Measurements from ENCODE around the gene AP3S2. TPM values are rescaled to one million over a fixed set of nuclear protein-coding genes. Genes with fewer than 3 reads are reported as not detected.

Gene AP3S2
- polyA plus RNA-seq, 3 donors = 30.8 to 41.2 (median 32.4) TPM

- no peak overlapping the region for H3K4me3 Mint-ChIP-seq
- no peak overlapping the region for H3K4me3 ChIP-seq (replicated peaks in 1 of 3; ENCODE audit: low read depth in 2 of 3, low read length in 3 of 3)
Observed at GRCh38 chr15:89900849-89901248, 7.1 kb upstream of the AP3S2 start.

GRCh38 chr15:89899951-89900567, 6.3 kb upstream of the AP3S2 start:
- Histone ChIP-seq H3K9me3 (replicated peaks in 1 of 2; ENCODE audit: control insufficient read depth in 1 of 2, insufficient read depth in 1 of 2, low read length in 2 of 2) (no peaks in the 10 kb centered on the region), H3K27ac (ENCODE audit: low read depth in 1 of 2, low read length in 2 of 2) (peak overlapping the region in 1 of 2 donors; percentile 2), H3K79me2 (ENCODE audit: insufficient read depth, low read length) (no peaks in the 10 kb centered on the region), H3K9ac (ENCODE audit: insufficient read depth, low read length, poor library complexity, severe bottlenecking) (no peak overlapping the region), H3K36me3 (replicated peaks in 1 of 2; ENCODE audit: control insufficient read depth in 1 of 2, insufficient read depth in 2 of 2, low read length in 2 of 2) (peaks cover 13 to 49% of the 10 kb centered on the region in 2 donors), H3K4me1 (ENCODE audit: control insufficient read depth in 1 of 2, insufficient read depth in 2 of 2, low read length in 2 of 2) (peaks cover 17 to 29% of the 10 kb centered on the region in 2 donors), H3K4me2 (replicated peaks; ENCODE audit: extremely low read depth, low read length, poor library complexity, severe bottlenecking) (no peak overlapping the region), H3K4me3 (replicated peaks in 1 of 3; ENCODE audit: low read depth in 2 of 3, low read length in 3 of 3) (no peak overlapping the region), H3K27me3 (ENCODE audit: control insufficient read depth in 2 of 2, insufficient read depth in 2 of 2, low read length in 2 of 2) (no peaks in the 10 kb centered on the region), H4K20me1 (ENCODE audit: insufficient read depth, low read length) (no peaks in the 10 kb centered on the region), H2AFZ (ENCODE audit: insufficient read depth, low read depth, low read length, poor library complexity, severe bottlenecking) (no peak overlapping the region)
- DNase-seq = no peak
- peaks cover 31% of the 10 kb centered on the region for H3K4me1 Mint-ChIP-seq
- TF ChIP-seq CTCF (IDR thresholded peaks at IDR 0.05) = no peak
- H3K27ac Mint-ChIP-seq = peak overlapping the region in 3 of 7 donors; percentile 12 to 35 (median 19)
- H3K4me3 Mint-ChIP-seq = peak overlapping the region in 1 of 2 donors; percentile 28
- peaks cover 55 to 62% of the 10 kb centered on the region in 2 donors for H3K36me3 Mint-ChIP-seq
- peaks cover 0 to 7% (median 0%) of the 10 kb centered on the region in 3 donors for H3K27me3 Mint-ChIP-seq (ENCODE audit: low read depth in 3 of 3)
- WGBS (ENCODE audit: insufficient coverage) = no CpG with 5 or more reads among the region's 3 CpGs
- peaks cover 0 to 3% (median 0%) of the 10 kb centered on the region in 7 donors for H3K9me3 Mint-ChIP-seq
- intact Hi-C loops (cut with micrococcal nuclease) = loop anchor here (5.0 to 10.0 kb wide), 3 partner anchors 105 to 187 kb away; partner anchors contain the start of gene ZNF710 (in 1 of the 2)

More at GRCh38 chr15:89900849-89901248, 7.1 kb upstream of the AP3S2 start:
- no peaks in the 10 kb centered on the region for H3K27me3 ChIP-seq (ENCODE audit: control insufficient read depth in 2 of 2, insufficient read depth in 2 of 2, low read length in 2 of 2)
- intact Hi-C loops (cut with micrococcal nuclease) = loop anchor here in 1 of 2 donors (5.0 kb wide), 1 partner anchor 171 kb away; no protein-coding TSS in a partner anchor
- DNase-seq = no peak
- Mint-ChIP-seq H3K27ac (no peak overlapping the region), H3K27me3 (ENCODE audit: low read depth in 3 of 3) (peaks cover 0 to 8% (median 0%) of the 10 kb centered on the region in 3 donors), H3K9me3 (peaks cover 0 to 3% (median 0%) of the 10 kb centered on the region in 7 donors), H3K4me1 (peaks cover 32% of the 10 kb centered on the region), H3K36me3 (peaks cover 59 to 70% of the 10 kb centered on the region in 2 donors)
- H4K20me1 ChIP-seq (ENCODE audit: insufficient read depth, low read length) = no peaks in the 10 kb centered on the region
- TF ChIP-seq CTCF (IDR thresholded peaks at IDR 0.05) = no peak
- H3K4me2 ChIP-seq (replicated peaks; ENCODE audit: extremely low read depth, low read length, poor library complexity, severe bottlenecking) = no peak overlapping the region
- H3K4me1 ChIP-seq (ENCODE audit: control insufficient read depth in 1 of 2, insufficient read depth in 2 of 2, low read length in 2 of 2) = peaks cover 17 to 33% of the 10 kb centered on the region in 2 donors
- H3K36me3 ChIP-seq (replicated peaks in 1 of 2; ENCODE audit: control insufficient read depth in 1 of 2, insufficient read depth in 2 of 2, low read length in 2 of 2) = peaks cover 13 to 57% of the 10 kb centered on the region in 2 donors
- H3K9me3 ChIP-seq (replicated peaks in 1 of 2; ENCODE audit: control insufficient read depth in 1 of 2, insufficient read depth in 1 of 2, low read length in 2 of 2) = no peaks in the 10 kb centered on the region
- WGBS (ENCODE audit: insufficient coverage) = 100% methylated on average over 3 of the region's 6 CpGs
- H3K79me2 ChIP-seq (ENCODE audit: insufficient read depth, low read length) = no peaks in the 10 kb centered on the region
- no peak overlapping the region for H2AFZ ChIP-seq (ENCODE audit: insufficient read depth, low read depth, low read length, poor library complexity, severe bottlenecking)
- no peak overlapping the region for H3K9ac ChIP-seq (ENCODE audit: insufficient read depth, low read length, poor library complexity, severe bottlenecking)
- H3K27ac ChIP-seq (ENCODE audit: low read depth in 1 of 2, low read length in 2 of 2) = no peak overlapping the region
